Activated CD8-positive, alpha-beta memory T cell treated with anti-CD3 and anti-CD28 coated beads for 4 hours (primary cell): ENCODE results near the gene SPC25.
"Not testable (repeated sequence)": the region's sequence is repeated elsewhere in the genome, so short reads cannot be mapped to it uniquely, and the experiment has no call there.

Experiments used
- DNase-seq, 2 donors: peaks; one replicate each; pipeline ENCODE4 v3.0.0-alpha.2; 2020; ENCODE audit warnings: low read depth in 2 of 2

The SPC25 gene

DNA sequence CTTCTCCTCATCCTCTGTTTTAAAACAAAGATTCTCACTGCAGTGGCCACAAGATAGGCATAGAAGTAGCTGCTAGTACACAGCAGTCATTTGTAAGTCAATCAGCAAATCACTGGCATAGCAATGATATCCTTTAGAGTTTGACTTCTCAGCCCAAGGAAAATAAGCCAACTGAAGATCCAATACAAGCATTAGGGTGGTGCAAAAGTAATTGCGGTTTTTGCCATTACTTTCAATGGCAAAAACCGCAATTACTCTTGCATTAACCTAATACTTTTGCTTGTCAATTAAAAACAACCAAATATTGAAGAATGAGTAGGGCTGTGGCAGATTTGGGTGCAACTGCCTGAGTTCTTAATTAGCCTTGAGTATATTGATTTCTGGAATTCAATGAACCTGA lies 13.7 kb upstream of the SPC25 start:
- no peak for DNase-seq

DNA sequence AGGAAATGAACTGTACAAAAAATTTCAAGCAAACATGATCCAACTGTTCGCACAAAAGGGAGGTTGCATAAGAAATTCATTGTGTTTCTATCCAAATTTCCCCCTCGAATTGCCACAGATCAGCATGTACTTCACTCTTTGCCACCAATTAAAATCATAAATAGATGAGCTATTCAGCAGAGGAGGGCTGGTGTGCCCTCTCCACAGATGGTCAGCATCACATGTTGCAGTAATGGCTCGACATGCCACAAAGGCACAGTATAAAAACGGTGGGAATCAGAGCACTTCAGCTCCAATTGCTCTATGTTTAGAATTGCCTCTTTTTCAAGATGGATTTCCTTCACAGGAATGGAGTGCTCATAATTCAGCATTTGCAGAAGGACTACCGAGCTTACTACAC lies 10.8 kb upstream of the SPC25 start, which contains the start of gene G6PC2:
Gene G6PC2 (plus strand): TSS at position 289 of the 400 bp plus-strand sequence. CDS start 41 bp downstream, at position 330.
- DNase-seq = no peak

DNA sequence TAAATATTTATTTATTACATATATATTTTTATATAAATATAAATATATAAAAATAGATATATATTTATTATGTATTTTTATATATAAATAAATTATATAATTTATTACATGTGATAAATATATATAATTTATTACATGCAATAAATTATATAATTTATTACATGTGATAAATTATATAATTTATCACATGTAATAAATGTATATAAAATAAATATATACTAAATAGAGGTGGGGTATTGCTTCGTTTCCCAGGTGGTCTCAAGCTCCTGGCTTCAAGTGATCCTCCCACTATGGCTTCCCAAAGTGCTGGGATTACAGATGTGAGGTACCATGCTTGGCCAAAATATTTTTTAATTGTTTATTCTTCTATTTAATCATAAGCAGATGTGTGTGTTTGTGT lies 7.2 kb upstream of the SPC25 start:
- no peak for DNase-seq

DNA sequence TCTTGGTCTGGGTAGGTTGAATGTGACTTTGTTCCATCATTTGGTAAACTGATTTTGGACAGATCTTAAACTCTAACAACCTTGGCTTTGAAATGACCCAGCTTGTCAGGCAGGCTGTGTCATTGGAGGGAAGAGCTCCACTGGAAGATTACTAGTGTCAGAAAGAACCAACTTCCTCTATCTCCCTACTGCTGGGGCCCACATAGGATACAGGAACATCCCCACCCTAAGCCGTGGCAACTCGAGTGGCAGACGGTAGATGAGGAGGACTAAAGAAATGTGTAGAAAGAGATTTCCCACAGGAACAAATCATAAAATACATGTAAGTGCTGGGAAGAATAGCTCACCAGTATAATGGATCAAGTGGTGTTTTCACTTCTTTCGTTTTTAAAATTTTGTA lies 6.6 kb upstream of the SPC25 start:
- no peak for DNase-seq

DNA sequence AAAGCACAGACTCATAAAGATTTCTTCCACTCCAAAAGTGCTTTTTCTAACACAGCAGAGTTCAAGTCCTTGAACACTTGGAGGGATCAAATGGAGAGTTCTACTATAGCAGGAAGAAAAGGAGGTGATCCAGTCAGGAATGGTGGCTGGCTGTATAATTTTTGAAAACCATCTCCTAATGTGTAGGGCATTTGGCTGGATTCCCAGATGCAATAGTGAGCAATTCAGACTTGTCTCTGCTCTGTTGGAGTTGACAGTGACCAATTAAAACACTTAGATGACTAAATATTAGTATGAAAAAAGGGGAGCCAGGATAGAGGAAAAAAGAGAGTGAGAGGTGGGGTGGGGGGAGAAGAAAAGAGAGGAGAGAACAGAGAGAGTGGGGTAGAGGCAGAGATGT lies 5.5 kb upstream of the SPC25 start:
- DNase-seq = no peak

DNA sequence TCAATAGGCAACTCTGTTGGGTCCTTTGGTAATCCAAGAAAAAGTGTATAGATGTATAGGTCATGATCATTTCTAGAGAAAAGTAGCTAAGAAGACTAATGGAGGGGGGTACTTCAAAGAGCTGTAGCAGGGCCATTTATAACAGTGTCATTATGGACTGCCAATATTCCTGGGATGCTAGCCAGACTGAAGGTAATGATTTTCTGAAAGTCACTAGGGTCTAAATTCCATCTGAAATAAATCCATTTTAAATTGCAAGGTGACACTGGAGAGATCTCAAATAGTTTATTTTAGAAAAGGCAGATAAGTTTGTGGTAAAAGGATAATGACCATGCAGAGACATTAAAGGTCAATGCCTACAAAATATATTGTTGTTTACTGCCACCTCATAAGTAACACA lies 4.5 kb upstream of the SPC25 start:
- no peak for DNase-seq

DNA sequence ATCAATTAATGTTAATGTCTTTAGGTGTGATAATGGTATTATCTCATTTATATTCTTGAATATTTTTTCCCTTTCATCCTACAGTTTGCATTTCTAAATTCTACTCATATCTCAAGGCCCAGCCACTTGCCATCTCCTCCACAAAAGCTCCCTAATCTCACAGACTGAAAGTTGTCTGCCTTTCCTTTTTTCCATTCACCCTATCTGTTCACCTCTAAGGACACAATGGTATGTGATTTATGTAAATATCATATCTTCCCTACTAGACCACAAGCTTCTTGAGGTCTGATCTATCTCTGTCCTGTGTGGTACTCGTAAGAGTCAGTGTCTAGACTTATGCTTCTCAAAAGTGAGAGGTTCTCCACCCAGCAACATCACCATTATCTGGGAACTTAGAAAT lies 3.9 kb upstream of the SPC25 start:
- no peak for DNase-seq

DNA sequence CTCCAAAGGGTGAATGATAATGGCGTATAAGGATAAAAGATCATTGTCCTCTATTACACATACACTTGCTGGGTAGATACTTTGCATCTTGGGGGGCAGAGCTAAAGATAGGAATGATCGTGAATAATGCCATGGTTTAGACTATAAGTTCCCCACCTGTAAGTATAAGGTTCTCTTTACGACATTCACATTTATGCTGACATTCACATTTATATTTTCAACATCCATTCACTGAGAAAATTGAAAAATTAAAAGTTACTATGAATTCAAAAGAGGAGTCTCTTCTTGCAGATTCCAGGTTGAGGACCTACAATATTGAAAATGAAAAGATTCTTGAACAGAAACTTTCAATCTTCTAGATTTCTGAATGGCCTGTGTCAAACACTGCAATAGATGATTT lies 2.1 kb upstream of the SPC25 start:
- DNase-seq = no peak

DNA sequence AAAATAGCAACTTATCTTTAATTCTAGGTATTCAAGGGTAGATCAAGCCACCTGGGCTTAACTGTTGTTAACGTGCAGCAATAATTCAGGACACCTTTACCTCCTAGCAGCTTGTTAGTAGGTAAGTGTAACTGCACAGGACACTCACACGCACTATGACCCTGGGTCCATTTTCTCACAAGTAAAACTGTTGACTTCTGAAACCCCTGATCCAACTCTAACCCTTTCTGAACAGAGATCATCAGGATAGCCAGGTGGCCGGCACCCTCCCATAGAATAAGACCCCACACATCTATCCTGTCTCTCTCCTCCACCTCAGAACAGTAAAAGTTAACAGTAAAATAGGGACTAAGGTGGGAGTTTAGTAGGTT lies 610 bp downstream of the SPC25 start:
- no peak for DNase-seq

DNA sequence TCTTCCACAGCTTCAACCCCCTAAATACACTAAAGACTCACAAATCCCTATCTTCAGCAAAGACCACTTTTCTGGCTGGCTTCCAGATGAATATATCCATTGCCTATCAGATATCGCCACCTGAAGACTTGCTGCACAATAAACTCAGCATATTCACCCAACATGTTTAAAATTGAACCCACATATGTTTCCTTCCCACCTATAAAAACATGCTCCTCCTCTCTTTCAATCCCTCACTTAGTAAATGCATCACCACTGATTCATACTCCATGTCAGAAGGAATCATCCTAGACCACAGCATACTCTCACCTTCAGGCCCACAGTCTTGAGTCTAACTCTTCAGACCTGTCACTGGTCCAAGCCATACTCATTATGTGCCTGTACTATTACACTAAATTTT lies 5.3 kb downstream of the SPC25 start:
- DNase-seq = no peak

DNA sequence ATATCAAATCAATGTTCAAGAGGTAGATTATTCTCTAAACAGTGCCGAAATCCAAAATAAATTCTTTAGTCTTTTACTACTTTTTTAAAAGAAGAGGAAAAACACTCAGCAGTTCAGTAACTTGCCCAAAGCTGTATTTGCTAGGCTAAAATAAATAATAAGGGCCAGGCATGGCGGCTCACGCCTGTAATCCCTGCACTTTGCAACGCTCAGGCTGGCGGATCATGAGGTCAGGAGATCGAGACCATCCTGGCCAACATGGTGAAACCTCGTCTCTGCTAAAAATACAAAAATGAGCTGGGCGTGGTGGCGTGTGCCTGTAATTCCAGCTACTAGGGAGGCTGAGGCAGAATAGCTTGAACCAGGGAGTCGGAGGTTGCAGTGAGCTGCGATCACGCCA lies 8.1 kb downstream of the SPC25 start:
- not testable (repeated sequence) for DNase-seq

DNA sequence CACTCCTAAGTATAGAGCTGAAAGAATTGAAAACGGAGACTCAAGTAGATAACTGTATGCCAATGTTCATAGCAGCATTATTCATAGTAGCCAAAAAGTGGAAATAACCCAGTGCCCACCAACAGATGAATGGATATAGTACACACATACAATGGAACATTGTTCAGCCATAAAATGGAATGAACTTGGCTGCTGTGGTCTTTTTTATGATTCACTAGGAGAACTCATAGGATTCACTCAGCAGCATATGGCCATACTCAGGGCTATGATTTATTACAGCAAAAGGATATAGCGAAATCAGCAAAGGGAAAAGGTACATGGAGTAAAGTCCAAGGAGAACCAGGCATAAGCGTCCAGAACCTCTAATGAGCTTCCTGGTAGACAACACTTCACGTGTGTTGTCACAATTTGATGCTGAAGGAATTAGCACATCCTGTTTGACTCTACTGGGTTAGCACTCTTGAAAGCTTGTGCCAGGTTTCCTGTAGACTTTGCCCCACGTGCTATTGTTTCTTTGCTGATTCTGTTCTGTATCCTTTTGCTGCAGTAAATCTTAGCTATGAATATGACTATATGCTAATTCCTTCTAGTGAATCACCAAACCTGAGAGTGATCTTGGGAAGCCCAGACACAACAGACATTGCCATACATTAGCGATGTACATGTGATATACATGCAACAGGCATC lies 15.7 kb downstream of the SPC25 start:
- no peak for DNase-seq

DNA sequence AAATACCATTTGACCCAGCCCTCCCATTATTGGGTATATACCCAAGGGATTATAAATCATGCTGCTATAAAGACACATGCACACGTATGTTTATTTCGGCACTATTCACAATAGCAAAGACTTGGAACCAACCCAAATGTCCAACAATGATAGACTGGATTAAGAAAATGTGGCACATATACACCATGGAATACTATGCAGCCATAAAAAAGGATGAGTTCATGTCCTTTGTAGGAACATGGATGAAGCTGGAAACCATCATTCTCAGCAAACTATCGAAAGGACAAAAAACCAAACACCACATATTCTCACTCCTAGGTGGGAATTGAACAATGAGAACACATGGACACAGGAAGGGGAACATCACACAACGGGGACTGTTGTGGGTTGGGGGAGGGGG lies 19.4 kb downstream of the SPC25 start:
- DNase-seq = not testable (repeated sequence)

DNA sequence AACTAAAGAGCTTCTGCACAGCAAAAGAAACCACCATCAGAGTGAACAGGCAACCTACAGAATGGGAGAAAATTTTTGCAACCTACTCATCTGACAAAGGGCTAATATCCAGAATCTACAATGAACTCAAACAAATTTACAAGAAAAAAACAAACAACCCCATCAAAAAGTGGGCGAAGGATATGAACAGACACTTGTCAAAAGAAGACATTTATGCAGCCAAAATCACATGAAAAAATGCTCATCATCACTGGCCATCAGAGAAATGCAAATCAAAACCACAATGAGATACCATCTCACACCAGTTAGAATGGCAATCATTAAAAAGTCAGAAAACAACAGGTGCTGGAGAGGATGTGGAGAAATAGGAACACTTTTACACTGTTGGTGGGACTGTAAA lies 19.9 kb downstream of the SPC25 start:
- DNase-seq = not testable (repeated sequence)

DNA sequence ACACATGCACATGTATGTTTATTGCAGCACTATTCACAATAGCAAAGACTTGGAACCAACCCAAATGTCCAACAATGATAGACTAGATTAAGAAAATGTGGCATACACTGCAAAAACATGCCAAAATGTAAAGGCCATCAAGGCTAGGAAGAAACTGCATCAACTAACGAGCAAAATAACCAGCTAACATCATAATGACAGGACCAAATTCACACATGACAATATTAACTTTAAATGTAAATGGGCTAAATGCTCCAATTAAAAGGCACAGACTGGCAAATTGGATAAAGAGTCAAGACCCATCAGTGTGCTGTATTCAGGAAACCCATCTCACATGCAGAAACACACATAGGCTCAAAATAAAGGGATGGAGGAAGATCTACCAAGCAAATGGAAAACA lies 23.1 kb downstream of the SPC25 start:
- not testable (repeated sequence) for DNase-seq

DNA sequence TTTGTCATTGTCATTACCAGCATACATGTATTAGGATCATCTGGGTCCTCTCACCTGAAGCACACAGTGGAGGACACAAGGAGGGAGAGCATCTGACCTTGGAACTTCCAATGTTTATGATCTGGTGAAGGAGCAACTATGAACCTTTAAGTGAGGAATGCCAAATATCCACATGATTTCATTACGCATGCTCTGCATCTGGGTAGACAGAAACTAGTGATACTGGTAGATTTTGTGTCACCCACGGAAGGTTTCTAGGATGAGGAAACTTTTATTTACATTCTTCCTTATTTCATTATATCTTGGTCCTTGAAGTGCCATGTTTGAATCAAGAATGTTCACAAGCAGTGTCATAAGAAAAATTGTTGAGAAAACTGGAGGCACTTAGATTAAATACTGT lies 32.1 kb downstream of the SPC25 start:
- no peak for DNase-seq

DNA sequence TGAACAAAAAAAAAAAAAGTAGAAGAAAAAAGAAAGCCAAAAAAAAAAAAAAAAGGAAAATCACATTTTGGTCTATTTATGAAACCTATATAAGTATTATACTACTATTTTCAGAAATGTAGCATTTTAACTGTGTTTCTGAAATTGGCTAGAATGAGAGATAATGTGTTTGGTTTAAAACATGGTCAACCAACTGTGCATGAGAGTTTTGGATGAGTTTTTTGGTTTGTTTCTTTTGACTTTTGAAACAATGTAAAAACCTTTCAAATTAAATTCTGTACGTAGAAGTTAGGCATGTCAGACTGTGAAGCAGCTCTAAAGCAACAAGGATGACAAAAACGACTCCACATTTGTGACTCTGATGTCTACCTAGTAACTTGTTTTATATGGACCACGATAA lies 34.6 kb downstream of the SPC25 start:
- no peak for DNase-seq

DNA sequence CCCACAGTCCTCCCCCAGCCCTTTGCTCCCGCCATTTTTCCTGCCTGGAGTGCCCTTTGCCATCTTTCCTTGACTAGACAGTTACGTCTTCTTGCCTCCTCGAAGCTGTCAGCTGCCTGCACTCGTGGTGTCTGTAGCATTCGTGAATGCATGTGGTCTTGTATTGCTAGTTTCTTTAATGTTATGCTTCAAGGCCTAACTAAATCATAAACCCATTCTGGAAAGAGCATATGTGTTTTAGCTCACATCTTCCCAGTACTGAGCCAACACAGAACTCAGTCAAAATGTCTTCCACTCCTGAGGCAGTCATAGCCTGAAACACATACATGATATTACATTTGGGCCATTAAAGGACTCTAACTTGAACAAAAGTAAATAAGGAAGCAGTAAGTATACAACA lies 35.6 kb downstream of the SPC25 start:
- no peak for DNase-seq

DNA sequence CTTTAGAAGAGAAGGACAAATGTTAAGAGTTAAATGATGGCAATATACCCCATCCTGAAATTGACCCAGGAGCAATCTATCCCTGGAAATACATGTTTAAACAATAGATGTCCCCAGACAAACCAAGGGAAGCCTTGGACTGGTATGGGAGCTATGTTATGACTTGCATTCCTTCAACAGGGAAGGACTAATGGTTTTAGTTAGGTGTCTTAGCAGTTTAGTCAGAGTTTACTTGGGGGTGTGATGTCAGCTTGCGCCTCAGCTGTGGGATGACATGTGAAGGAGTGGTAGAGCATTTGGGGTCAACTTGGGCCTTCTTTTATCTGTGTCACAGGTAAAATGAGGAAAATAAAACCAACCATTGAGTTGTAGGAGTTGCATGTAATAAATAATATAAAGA lies 36.8 kb downstream of the SPC25 start:
- DNase-seq = no peak

DNA sequence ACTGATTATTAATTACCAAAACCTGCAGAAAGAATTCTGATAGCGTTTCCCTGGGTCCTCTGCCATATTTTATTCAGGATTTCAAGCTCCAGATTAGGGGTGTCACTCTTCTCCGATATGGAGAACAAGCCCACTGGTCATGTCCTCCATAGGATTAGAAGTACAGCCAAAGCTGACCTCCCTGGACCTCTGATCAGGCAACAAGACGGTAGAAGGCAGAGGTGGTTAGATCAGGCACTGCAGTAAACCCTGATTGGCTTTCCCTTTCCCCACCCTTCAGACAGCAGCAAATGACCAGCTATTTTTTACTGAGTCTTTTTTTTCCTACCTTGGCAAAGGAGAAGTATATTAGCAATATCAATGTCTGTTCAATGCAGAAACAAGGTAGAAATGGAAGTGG lies 37.7 kb downstream of the SPC25 start:
- DNase-seq = no peak

DNA sequence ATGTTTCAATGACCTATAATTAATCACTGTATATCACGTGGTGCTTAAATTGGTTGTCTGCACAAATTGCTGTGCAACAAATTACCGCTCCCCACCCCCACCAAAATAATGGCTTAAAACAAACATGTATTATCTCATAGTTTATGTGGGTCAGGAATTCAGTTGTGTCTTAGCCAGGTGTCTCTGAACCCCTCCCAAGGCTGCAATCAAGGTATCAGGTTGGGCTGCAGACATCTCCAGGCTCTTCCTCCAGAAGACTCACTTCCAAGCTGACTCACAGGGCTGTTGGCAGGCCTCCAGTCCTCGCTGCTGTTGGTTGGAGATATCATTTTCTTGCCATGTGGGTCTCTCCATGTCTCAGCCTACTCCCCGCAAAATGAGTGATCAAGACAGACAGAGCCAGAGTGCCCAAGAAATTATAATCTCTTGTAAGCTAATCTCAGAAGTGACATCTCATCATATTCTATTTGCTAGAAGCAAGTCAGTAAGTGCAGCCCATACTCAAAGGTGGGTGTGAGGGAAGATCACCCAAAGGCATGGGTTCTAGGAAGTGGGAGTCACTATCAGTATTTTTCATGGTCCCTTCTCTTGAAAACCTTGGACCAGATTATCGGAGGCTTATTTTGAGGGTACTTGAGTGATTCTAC lies 38.4 kb downstream of the SPC25 start:
- DNase-seq = no peak

DNA sequence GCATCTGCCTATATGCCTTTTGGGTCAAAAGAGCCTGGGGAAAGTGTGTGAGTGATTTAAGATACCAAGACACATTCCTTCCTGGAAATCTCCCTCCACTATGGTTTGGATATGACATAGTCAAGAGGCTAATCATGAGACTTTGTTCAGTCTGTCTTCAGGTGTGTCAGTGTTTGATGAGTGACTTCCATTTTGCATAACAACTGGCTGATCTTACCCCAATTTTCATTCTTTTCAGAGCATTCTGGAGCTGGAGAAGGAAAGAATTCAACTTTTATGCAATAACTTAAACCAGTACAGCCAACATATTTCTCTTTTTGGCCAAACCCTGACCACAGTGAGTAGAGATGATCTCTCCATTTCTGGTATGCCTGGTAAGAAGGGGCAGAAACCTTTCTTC lies 39.4 kb downstream of the SPC25 start:
- DNase-seq = no peak

DNA sequence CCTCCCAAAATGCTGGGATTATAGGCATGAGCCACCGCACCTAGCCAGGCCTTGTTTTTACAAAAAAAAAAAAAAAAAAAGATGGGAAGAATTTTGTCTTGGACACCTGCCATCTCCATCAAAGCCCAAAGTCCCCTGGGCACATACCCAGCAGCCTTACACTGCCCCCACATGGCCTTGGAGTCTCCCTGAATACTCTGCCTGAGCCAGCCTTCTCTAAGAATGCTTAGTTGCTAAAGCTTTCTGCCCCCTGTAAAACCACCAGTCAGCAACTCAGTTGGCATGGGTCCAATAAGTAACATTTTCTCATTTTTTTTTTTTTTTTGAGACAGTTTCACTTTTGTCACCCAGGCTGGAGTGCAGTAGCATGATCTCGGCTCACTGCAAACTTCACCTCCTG lies 40.6 kb downstream of the SPC25 start:
- DNase-seq = no peak

DNA sequence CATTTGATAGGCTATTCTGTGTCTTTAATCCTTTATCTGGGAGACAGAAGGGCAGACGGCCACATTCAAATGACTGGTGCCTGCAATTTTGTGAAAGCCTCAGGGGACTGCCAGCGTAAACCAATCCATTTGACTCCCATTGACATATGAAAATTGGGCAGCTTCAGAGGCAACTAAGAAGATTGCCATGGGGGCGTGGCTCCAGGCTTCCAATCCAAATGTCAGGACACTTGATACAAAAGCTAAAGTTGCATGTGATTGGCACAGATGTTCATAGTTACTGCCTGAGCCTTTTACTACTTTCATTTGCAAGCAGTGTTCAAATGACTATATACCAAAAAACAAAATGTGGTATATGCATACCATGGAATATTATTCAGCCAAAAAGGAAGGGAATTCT lies 42.0 kb downstream of the SPC25 start:
- DNase-seq = no peak
